ENCODE measurements around the gene IDS.

IDS gene

DNA sequence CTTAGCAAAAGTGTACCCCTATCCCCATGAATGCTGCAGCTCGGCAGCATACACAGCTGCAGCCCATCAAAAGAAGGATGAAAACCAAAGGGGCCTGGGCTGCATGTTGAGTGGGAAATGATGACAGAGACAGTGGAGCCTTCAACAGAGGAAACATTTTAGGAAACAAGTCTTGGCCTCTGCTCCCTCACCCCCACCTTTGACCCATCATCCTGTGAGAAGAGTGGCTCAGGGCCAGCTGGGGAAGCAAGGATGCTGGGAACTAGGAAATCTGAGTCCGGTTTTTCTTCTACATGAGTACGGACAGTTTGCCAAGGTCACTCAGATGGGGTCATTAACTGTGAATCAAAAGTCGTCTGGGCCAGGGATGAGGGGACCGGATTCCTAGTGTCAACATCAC, 37.2 kb downstream of the IDS start:
- DNase-seq (ENCODE audit: low read depth): no peak
- TF ChIP-seq, protein P1, sequence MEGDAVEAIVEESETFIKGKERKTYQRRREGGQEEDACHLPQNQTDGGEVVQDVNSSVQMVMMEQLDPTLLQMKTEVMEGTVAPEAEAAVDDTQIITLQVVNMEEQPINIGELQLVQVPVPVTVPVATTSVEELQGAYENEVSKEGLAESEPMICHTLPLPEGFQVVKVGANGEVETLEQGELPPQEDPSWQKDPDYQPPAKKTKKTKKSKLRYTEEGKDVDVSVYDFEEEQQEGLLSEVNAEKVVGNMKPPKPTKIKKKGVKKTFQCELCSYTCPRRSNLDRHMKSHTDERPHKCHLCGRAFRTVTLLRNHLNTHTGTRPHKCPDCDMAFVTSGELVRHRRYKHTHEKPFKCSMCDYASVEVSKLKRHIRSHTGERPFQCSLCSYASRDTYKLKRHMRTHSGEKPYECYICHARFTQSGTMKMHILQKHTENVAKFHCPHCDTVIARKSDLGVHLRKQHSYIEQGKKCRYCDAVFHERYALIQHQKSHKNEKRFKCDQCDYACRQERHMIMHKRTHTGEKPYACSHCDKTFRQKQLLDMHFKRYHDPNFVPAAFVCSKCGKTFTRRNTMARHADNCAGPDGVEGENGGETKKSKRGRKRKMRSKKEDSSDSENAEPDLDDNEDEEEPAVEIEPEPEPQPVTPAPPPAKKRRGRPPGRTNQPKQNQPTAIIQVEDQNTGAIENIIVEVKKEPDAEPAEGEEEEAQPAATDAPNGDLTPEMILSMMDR (IDR thresholded peaks at IDR 0.05; ENCODE audit: low read depth, low read length, missing control alignments): no peak
- no peak overlapping the region for H3K4me3 ChIP-seq (ENCODE audit: low read depth, low read length)

DNA sequence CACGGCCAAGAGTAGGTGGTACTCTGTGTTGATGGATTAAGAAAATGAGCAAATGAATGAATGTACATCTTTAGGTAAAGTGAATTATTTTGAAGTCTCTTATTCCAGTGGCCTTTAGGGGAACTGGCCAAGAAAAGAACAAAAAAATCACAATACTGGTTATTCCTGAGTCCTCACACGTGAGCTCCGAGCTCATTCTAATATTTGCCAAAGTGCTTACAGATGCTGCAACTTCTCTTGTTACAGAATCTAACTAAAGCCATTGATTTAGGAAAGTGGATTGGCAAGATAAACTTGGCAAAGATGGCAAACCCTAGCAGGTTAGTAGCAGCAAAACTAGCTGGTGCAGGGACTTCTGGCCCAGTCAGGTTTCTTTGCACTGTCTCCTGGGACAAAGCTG, 37.6 kb downstream of the IDS start:
- TF ChIP-seq, protein P1 (IDR thresholded peaks at IDR 0.05; ENCODE audit: low read depth, low read length, missing control alignments): no peak
- no peak overlapping the region for H3K4me3 ChIP-seq (ENCODE audit: low read depth, low read length)
- no peak for DNase-seq (ENCODE audit: low read depth)

DNA sequence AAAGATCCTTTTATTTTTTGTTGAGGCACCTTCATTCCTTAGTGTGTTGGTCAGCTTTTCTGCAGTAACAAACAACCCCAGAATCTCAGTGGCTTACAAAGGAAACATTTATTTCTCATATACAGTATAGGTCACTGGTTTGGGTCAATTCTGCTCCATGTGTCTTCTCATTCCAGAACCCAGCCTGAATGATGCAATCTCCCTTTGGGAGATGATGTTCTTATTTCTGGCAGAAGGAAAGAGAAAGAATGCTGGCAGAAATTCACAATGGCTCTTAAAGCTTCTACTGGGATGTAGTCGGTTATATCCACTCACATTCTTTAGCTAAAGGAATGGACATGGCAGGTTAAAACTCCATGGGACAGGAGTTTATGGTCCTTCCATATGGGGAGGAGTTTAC, 42.3 kb downstream of the IDS start:
- TF ChIP-seq, protein P1 (IDR thresholded peaks at IDR 0.05; ENCODE audit: low read depth, low read length, missing control alignments): no peak
- no peak overlapping the region for H3K4me3 ChIP-seq (ENCODE audit: low read depth, low read length)
- DNase-seq (ENCODE audit: low read depth): no peak

DNA sequence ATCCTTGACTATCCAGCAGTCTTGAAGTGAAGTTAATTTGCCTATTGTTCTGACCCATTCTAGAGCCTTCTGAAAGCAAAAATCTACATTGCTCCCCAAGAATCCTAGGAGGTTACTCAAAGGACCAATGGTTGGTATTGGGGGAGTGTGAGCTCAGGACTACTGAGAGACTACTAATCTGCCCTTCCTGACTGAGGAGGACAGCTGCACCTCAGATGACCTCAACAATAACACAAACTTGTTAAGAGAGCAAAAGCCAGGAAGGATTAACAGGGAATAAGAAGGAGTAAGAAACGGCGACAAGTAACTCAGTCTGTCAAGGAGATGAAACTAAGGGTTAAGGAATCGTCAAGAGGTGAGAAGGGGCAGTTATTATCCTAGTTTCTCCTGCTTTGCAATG, 43.4 kb downstream of the IDS start:
- H3K4me3 ChIP-seq (ENCODE audit: low read depth, low read length): no peak overlapping the region
- TF ChIP-seq, protein P1 (IDR thresholded peaks at IDR 0.05; ENCODE audit: low read depth, low read length, missing control alignments): no peak
- no peak for DNase-seq (ENCODE audit: low read depth)

DNA sequence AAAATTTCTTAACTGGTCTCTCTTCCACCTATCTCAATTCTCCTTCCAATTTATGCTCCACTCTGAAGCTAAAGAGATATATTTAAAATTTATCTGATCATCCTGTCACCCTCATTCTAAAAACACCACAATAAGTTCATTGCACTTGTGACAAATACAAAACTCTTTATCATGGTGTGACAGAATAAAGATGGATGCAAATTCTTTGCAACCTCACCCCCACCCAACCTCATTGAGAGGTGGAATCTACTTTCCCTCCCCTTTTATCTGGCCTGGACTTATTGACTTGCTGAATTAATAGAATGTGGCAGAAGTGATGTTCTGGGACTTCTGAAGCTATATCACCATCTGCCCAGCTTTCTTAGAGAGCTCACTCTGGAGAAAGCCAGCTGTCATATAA, 46.5 kb downstream of the IDS start:
- TF ChIP-seq, protein P1 (IDR thresholded peaks at IDR 0.05; ENCODE audit: low read depth, low read length, missing control alignments): no peak
- DNase-seq (ENCODE audit: low read depth): no peak
- H3K4me3 ChIP-seq (ENCODE audit: low read depth, low read length): no peak overlapping the region

DNA sequence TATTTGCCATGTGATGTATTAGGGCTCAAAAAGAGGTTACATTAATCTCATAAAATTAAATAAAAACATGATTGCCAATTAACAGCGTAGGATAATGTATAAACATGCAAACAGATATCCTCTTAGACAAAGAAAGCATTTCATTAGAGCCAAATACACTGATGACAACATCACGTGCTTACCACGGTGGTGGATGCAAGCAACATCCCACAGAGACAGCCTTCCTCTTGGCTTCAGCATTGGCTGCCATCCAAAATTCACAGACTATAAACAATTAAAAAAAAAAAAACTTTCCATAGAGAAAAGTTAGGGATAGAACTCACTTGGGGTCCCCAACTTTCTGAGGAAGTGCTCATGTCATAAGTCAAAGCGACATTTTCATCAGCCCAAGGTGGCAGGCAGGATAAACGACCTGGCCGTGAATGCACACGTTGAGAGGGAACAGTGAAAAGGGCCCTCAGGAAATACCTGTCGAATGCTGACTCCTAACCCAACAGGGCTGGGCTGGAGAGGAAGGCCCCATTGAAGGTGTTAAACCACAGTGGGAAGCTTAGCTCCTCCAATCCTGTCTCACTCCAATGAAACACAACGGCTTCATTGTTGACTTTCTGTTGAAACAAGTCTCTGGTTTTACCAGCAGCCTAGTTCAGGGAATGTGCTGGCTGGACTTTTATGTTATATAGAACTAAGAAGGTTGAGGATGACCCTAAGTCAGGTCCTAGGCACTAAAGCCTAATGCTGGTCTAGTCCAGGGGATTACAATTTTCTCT, 48.4 kb downstream of the IDS start:
- no peak overlapping the region for H3K4me3 ChIP-seq (ENCODE audit: low read depth, low read length)
- no peak for DNase-seq (ENCODE audit: low read depth)
- TF ChIP-seq, protein P1 (IDR thresholded peaks at IDR 0.05; ENCODE audit: low read depth, low read length, missing control alignments): no peak

DNA sequence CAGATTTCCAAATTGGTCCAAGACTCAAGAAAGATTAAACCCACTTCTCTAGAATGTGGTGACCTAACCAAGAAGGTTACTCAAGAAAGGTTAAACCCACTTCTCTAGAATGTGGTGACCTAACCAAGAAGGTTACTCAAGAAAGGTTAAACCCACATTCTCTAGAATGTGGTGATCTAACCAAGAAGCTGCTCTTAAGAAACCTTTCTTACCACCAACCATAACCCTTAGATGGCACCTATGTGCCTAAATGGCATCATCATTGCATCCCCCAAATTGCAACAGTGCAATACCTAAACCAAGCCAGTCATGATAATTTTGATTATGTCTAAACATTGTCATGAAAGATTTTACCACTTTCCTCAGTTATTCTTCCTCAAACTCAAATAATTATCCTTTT, 49.2 kb downstream of the IDS start:
- DNase-seq (ENCODE audit: low read depth): no peak
- TF ChIP-seq, protein P1 (IDR thresholded peaks at IDR 0.05; ENCODE audit: low read depth, low read length, missing control alignments): no peak
- no peak overlapping the region for H3K4me3 ChIP-seq (ENCODE audit: low read depth, low read length)
